Tibial nerve (tissue), 4 donors: Measurements from ENCODE around the gene LYRM4.

ENCODE experiments used
- EP300 ChIP-seq, 2 donors: sonication (generic); formaldehyde crosslinking; IDR thresholded peaks; one replicate each; pipeline ENCODE4 v1.6.1; 2017; ENCODE audit warnings: antibody characterized with exemption in 2 of 2, mild to moderate bottlenecking in 1 of 2
- POLR2A ChIP-seq, 2 donors: fragments of 450-650 bp; IDR thresholded peaks; one replicate each; pipeline ENCODE4 v1.6.1; 2017; ENCODE audit warnings: antibody characterized with exemption in 2 of 2, mild to moderate bottlenecking in 2 of 2, moderate library complexity in 2 of 2
- TF ChIP-seq, protein P1 (sequence below), 5 experiments: fragments of 200-600 bp in 3 of 5; fragments of 450-650 bp in 2 of 5; sonication (generic) in 3 of 5; IDR thresholded peaks; one replicate each; pipeline ENCODE4 v1.5.1; 2016 to 2019; ENCODE audit warnings: antibody characterized with exemption in 5 of 5, mild to moderate bottlenecking in 3 of 5, moderate library complexity in 2 of 5

DNA sequence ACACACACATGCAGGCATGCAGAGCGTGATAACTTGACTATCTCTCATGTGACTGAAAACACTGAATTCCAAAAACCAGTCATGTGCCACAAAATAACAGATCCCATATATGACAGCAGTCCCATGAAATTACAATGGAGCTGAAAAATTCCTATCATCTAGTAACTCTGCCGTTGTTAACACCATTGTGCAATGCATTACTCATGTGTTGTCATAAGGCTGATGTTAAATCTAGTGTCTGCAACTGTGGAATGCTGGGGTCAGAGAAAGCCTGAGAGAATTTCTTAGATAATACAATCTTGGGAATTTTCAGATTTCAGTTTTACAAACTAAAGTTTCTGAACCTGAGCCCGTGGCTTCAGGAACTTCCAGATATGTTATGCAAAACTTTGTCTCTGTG, 70.2 kb downstream of the LYRM4 start:
- TF ChIP-seq, protein P1, sequence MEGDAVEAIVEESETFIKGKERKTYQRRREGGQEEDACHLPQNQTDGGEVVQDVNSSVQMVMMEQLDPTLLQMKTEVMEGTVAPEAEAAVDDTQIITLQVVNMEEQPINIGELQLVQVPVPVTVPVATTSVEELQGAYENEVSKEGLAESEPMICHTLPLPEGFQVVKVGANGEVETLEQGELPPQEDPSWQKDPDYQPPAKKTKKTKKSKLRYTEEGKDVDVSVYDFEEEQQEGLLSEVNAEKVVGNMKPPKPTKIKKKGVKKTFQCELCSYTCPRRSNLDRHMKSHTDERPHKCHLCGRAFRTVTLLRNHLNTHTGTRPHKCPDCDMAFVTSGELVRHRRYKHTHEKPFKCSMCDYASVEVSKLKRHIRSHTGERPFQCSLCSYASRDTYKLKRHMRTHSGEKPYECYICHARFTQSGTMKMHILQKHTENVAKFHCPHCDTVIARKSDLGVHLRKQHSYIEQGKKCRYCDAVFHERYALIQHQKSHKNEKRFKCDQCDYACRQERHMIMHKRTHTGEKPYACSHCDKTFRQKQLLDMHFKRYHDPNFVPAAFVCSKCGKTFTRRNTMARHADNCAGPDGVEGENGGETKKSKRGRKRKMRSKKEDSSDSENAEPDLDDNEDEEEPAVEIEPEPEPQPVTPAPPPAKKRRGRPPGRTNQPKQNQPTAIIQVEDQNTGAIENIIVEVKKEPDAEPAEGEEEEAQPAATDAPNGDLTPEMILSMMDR (IDR thresholded peaks at IDR 0.05): no peak
- peak in 1 of 2 donors; percentile 59 for TF ChIP-seq EP300 (IDR thresholded peaks at IDR 0.05)
- no peak for TF ChIP-seq POLR2A (IDR thresholded peaks at IDR 0.05)
